A549 (cell line): Measurements from ENCODE around the gene CUX1. TPM values are rescaled to one million over a fixed set of nuclear protein-coding genes. Genes with fewer than 3 reads are reported as not detected.

ENCODE experiments used
- ATAC-seq, 2 experiments: fragments of 200-7000 bp in 1 of 2; fragments of >200 bp in 1 of 2; cut with Nextera tagmentation in 1 of 2; cut with Tn5 transposase in 1 of 2; 3 replicates each; pipeline versions ENCODE4 v1.8.0 to v1.9.1; 2018 to 2020; ENCODE audit warnings: mild to moderate bottlenecking in 1 of 2, moderate library complexity in 1 of 2
- CTCF ChIA-PET: fragments of 300-600 bp; sonication (Branson Sonifier 250); formaldehyde crosslinking; extraction: SDS; loops from one replicate; lab custom pipeline; 2021; ENCODE audit warnings: antibody characterized with exemption, inconsistent platforms; lab: Yijun Ruan, JAX
- POLR2A ChIA-PET: fragments of 350-600 bp; formaldehyde crosslinking; extraction: SDS; loops from one replicate; lab custom pipeline; 2021; ENCODE audit warnings: antibody characterized with exemption, inconsistent platforms; lab: Yijun Ruan, JAX
- DNase-seq, 2 experiments: peaks; one replicate each; pipeline versions ENCODE4 v3.0.0 to v3.0.0-alpha.2; 2011 to 2016; ENCODE audit warnings: low read depth in 1 of 2, low spot score in 1 of 2
- FAIRE-seq: peaks from 2 replicates; lab custom pipeline; 2011; peaks lifted over from hg19 to GRCh38; lab: Jason Lieb, UNC
- H3K27ac ChIP-seq, 2 experiments: fragments of >200 bp; sonication (Bioruptor Twin); formaldehyde crosslinking; 3 replicates each; pipeline ENCODE4 v1.5.1; 2016 to 2017
- H3K4me1 ChIP-seq: fragments of >200 bp; sonication (Bioruptor Twin); formaldehyde crosslinking; 3 replicates; pipeline ENCODE4 v1.6.1; 2016
- H3K4me2 ChIP-seq: fragments of >200 bp; sonication (Bioruptor Twin); formaldehyde crosslinking; 3 replicates; pipeline ENCODE4 v1.6.1; 2016
- H3K4me3 ChIP-seq: fragments of >200 bp; sonication (Bioruptor Twin); formaldehyde crosslinking; 3 replicates; pipeline ENCODE4 v1.5.1; 2016
- H3K9me3 ChIP-seq: fragments of >200 bp; sonication (Bioruptor Twin); formaldehyde crosslinking; 3 replicates; pipeline ENCODE4 v1.6.1; 2016
- ATOH8 ChIP-seq: fragments of 250-450 bp; sonication (Bioruptor Pico); IDR thresholded peaks from 2 replicates; pipeline ENCODE4 v1.5.0; 2020; ENCODE audit warnings: low read depth, mild to moderate bottlenecking, moderate library complexity
- BCL3 ChIP-seq: fragments of >200 bp; sonication (Bioruptor Twin); formaldehyde crosslinking; IDR thresholded peaks from 3 replicates; pipeline ENCODE4 v1.6.1; 2016
- BHLHE40 ChIP-seq: IDR thresholded peaks from 2 replicates; pipeline ENCODE4 v1.6.1; 2012; ENCODE audit warnings: low read depth, low read length, inconsistent platforms
- CHD2 ChIP-seq: fragments of 150-350 bp; IDR thresholded peaks from 2 replicates; pipeline ENCODE4 v1.6.1; 2014; ENCODE audit warnings: low read length; ENCODE audit not compliant: partially characterized antibody
- CHD4 ChIP-seq: fragments of 200-600 bp; sonication (generic); IDR thresholded peaks from 2 replicates; pipeline ENCODE4 v1.6.1; 2016; ENCODE audit warnings: antibody characterized with exemption, mild to moderate bottlenecking, borderline replicate concordance
- E2F6 ChIP-seq: IDR thresholded peaks from 2 replicates; pipeline ENCODE4 v1.6.1; 2012; ENCODE audit warnings: low read depth, borderline replicate concordance
- ELK1 ChIP-seq: fragments of 150-350 bp; IDR thresholded peaks from 2 replicates; pipeline ENCODE4 v1.6.1; 2014; ENCODE audit warnings: low read depth, mild to moderate bottlenecking, low read length
- FOSB ChIP-seq: fragments of 250-450 bp; sonication (Bioruptor Pico); IDR thresholded peaks from 2 replicates; pipeline ENCODE4 v1.5.0; 2020; ENCODE audit warnings: mild to moderate bottlenecking, moderate library complexity
- FOXS1 ChIP-seq: fragments of 250-450 bp; sonication (Bioruptor Pico); IDR thresholded peaks from 2 replicates; pipeline ENCODE4 v1.5.0; 2020; ENCODE audit warnings: mild to moderate bottlenecking, moderate library complexity
- GATA3 ChIP-seq: IDR thresholded peaks from 2 replicates; pipeline ENCODE4 v1.6.1; 2012; ENCODE audit warnings: borderline replicate concordance
- JUNB ChIP-seq: fragments of >200 bp; sonication (Bioruptor Twin); formaldehyde crosslinking; IDR thresholded peaks from 2 replicates; pipeline ENCODE4 v1.6.1; 2016
- KDM1A ChIP-seq: fragments of 200-600 bp; sonication (generic); IDR thresholded peaks from 2 replicates; pipeline ENCODE4 v1.6.1; 2016; ENCODE audit warnings: low read depth, mild to moderate bottlenecking
- MAFK ChIP-seq: fragments of 450-650 bp; IDR thresholded peaks from 2 replicates; pipeline ENCODE4 v1.6.1; 2014; ENCODE audit not compliant: partially characterized antibody
- MAX ChIP-seq: IDR thresholded peaks from 2 replicates; pipeline ENCODE4 v1.6.1; 2012
- MAZ ChIP-seq: fragments of 150-350 bp; IDR thresholded peaks from 2 replicates; pipeline ENCODE4 v1.6.1; 2014; ENCODE audit warnings: antibody characterized with exemption, low read depth, low read length, borderline replicate concordance
- NR3C1 ChIP-seq: fragments of >200 bp; sonication (Bioruptor Twin); formaldehyde crosslinking; IDR thresholded peaks from 3 replicates; pipeline ENCODE4 v1.6.1; 2017
- PHF8 ChIP-seq: fragments of 200-600 bp; sonication (generic); IDR thresholded peaks from 2 replicates; pipeline ENCODE4 v1.6.1; 2016; ENCODE audit warnings: low read depth, mild to moderate bottlenecking, antibody characterized with exemption, moderate library complexity, borderline replicate concordance
- POLR2A ChIP-seq: IDR thresholded peaks from 2 replicates; pipeline ENCODE4 v1.6.1; 2012; ENCODE audit warnings: mild to moderate bottlenecking, low read length
- POLR2AphosphoS2 ChIP-seq: conservative IDR thresholded peaks from 2 replicates; pipeline ENCODE4 v1.6.1; 2012; ENCODE audit warnings: low read length, improper control_type of control experiment, inconsistent platforms
- RARB ChIP-seq: fragments of 250-450 bp; sonication (Bioruptor Pico); IDR thresholded peaks from 2 replicates; pipeline ENCODE4 v1.8.0; 2021; ENCODE audit warnings: mild to moderate bottlenecking, moderate library complexity
- RCOR1 ChIP-seq: fragments of 150-350 bp; IDR thresholded peaks from 2 replicates; pipeline ENCODE4 v1.6.1; 2014; ENCODE audit warnings: antibody characterized with exemption, low read length, low read depth
- SMC3 ChIP-seq: fragments of >200 bp; sonication (Bioruptor Twin); formaldehyde crosslinking; IDR thresholded peaks from 3 replicates; pipeline ENCODE4 v1.6.1; 2018; ENCODE audit warnings: inconsistent platforms
- SREBF2 ChIP-seq: fragments of 450-650 bp; IDR thresholded peaks from 2 replicates; pipeline ENCODE4 v1.6.1; 2014; ENCODE audit warnings: mild to moderate bottlenecking, moderate library complexity
- USF2 ChIP-seq: fragments of 450-650 bp; IDR thresholded peaks from 2 replicates; pipeline ENCODE4 v1.6.1; 2014; ENCODE audit warnings: antibody characterized with exemption
- WGBS: methylation state at CpG from one replicate; pipeline ENCODE4 v1.1.6; 2017; ENCODE audit errors: missing lambda C conversion rate; 5-methylcytosine and 5-hydroxymethylcytosine counted together
- polyA plus RNA-seq, 4 experiments: library from polyadenylated mRNA; depleted of rRNA in 3 of 4; stranded (reverse); fragments of >200 nt; fragmentation: RNase III in 1 of 4; extraction: RNeasy Plus Mini Kit Qiagen cat#74134 plus additional on column Dnase treatment in 1 of 4; gene quantifications; 2 replicates in 3 of 4; 3 replicates in 1 of 4; pipeline ENCODE4 v1.2.3, GENCODE V29; 2011 to 2017

Gene CUX1
- polyA plus RNA-seq, 2 of the 4 experiments (the other 2 are of a cell fraction), result 32.7 to 33.4 TPM

GRCh38 chr7:102208826-102209225 is 391.4 kb downstream of the CUX1 start:
- Histone ChIP-seq H3K9me3 (no peaks in the 10 kb centered on the region), H3K4me3 (no peak overlapping the region), H3K27ac (no peak overlapping the region), H3K4me1 (no peaks in the 10 kb centered on the region), H3K4me2 (no peak overlapping the region)
- FAIRE-seq (no peak), DNase-seq (no peak), ATAC-seq (no peak)
- ChIA-PET POLR2A (interaction anchor here (0.8 kb wide), 1 partner anchor 14 kb away, joined by 6 read pairs; no protein-coding TSS in a partner anchor), CTCF (interaction anchor here (0.8 to 1.5 kb wide), 2 partner anchors 28 to 193 kb away, joined by 3 to 4 read pairs; no protein-coding TSS in a partner anchor)
- WGBS, result 92% methylated on average over 14 of the region's 14 CpGs
- TF ChIP-seq CHD4 (no peak), PHF8 (no peak), MAX (no peak), BHLHE40 (no peak), ATOH8 (no peak), RCOR1 (no peak), SMC3 (no peak), CHD2 (no peak), BCL3 (no peak), KDM1A (no peak), POLR2A (no peak)

- Histone ChIP-seq H3K4me3 (no peak overlapping the region), H3K4me1 (no peaks in the 10 kb centered on the region)
- no peak for TF ChIP-seq MAFK
- TF ChIP-seq JUNB, result no peak
- no peak for TF ChIP-seq NR3C1
- TF ChIP-seq FOSB (CRISPR knock-in tag), result no peak
- TF ChIP-seq, all 56 proteins: peak for 0
- FAIRE-seq (no peak), ATAC-seq (no peak), DNase-seq (no peak)
- Histone ChIP-seq H3K4me2 (no peak overlapping the region), H3K27ac (no peak overlapping the region), H3K9me3 (no peaks in the 10 kb centered on the region)
- ChIA-PET CTCF (interaction anchor here (1.4 kb wide), 1 partner anchor 25 kb away, joined by 4 read pairs; no protein-coding TSS in a partner anchor), POLR2A (no interaction called here)
- 91% methylated on average over 13 of the region's 13 CpGs for WGBS
Observed at GRCh38 chr7:102210787-102211186, 393.4 kb downstream of the CUX1 start.

GRCh38 chr7:102211590-102212550 is 394.4 kb downstream of the CUX1 start:
- CTCF ChIA-PET, result interaction anchor here (0.6 to 1.4 kb wide), 3 partner anchors 24 to 528 kb away, joined by 3 to 4 read pairs (median 3); no protein-coding TSS in a partner anchor
- TF ChIP-seq MAFK (no peak), RARB (CRISPR knock-in tag) (no peak), GATA3 (no peak)
- no peak overlapping the region for H3K27ac ChIP-seq
- no peak overlapping the region for H3K4me3 ChIP-seq
- POLR2A ChIA-PET, result no interaction called here
- no peak overlapping the region for H3K4me2 ChIP-seq
- FAIRE-seq, result no peak
- no peak for DNase-seq
- H3K4me1 ChIP-seq, result no peaks in the 10 kb centered on the region
- ATAC-seq, result no peak
- H3K9me3 ChIP-seq, result no peaks in the 10 kb centered on the region
- WGBS, result 92% methylated on average over 22 of the region's 22 CpGs

- no peak for FAIRE-seq
- TF ChIP-seq E2F6, result no peak
- TF ChIP-seq ELK1, result no peak
- no peak for TF ChIP-seq MAZ
- no peak for TF ChIP-seq FOXS1 (CRISPR knock-in tag)
- no peak for TF ChIP-seq RARB (CRISPR knock-in tag)
- no peak for TF ChIP-seq SREBF2
- TF ChIP-seq POLR2AphosphoS2, result no peak
- no peak for TF ChIP-seq BHLHE40
- no peak for TF ChIP-seq USF2
Observed at GRCh38 chr7:102214477-102215072, 397.1 kb downstream of the CUX1 start.

More at GRCh38 chr7:102214477-102215072, 397.1 kb downstream of the CUX1 start:
- ATAC-seq (no peak), DNase-seq (no peak)
- WGBS, result 89% methylated on average over 14 of the region's 15 CpGs
- ChIA-PET CTCF (interaction anchor here (1.5 kb wide), 1 partner anchor 25 kb away, joined by 4 read pairs; no protein-coding TSS in a partner anchor), POLR2A (no interaction called here)
- Histone ChIP-seq H3K4me1 (no peaks in the 10 kb centered on the region), H3K4me3 (no peak overlapping the region), H3K4me2 (no peak overlapping the region), H3K9me3 (no peaks in the 10 kb centered on the region), H3K27ac (no peak overlapping the region)
